Activated CD4-positive, alpha-beta T cell treated with anti-CD3 and anti-CD28 coated beads, Interleukin-2, amount 50 U/mL, for 48 hours (primary cell): ENCODE results near the gene CRKL.

Source experiments
- DNase-seq, 2 experiments: peaks; one replicate each; pipeline ENCODE4 v3.0.0-alpha.2; 2020

The CRKL gene

DNA sequence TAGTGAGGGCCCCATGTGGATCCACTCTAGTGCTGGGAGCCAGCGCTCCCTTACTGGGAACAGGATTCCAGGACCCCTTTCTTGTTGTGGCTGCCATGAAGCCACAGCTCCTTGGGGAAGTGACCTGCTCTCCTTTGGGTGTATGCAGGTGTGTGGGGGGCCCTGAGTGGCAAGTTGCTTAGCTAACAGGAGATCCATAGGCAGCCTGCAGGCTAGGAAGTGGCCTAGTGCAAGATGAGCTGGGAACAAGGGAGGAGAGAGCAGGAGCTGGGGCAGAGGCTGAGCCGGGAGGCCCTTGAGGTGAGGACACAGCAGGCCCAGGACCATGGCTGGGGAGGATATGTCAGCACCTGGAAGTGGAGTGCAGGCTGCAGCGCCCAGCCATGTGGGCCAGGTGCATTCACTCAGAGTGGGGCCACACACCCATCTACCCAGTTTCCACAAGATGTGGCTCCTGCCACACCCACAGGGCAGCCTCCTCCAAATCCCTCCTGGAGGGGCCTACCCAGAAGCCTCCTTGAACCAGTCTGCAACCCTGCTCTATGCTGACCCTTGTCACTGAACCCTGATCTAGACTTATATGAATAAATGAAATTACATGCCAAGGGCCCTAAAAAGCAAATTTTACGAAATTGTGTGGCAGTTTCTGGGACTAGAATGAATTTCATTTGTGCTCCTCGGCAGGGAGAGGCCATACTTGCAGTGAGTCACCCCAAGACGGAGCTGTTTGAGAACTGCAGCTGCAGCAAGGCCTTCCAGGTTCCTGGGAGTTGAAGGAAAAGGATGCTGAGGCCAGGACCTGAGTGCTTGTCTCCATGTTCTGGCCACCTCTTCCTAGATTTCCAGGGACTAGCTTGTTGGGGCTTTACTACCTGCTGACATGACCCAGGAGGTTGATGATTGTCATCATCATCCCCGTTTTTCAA, 81.5 kb downstream of the CRKL start:
- no peak for DNase-seq

DNA sequence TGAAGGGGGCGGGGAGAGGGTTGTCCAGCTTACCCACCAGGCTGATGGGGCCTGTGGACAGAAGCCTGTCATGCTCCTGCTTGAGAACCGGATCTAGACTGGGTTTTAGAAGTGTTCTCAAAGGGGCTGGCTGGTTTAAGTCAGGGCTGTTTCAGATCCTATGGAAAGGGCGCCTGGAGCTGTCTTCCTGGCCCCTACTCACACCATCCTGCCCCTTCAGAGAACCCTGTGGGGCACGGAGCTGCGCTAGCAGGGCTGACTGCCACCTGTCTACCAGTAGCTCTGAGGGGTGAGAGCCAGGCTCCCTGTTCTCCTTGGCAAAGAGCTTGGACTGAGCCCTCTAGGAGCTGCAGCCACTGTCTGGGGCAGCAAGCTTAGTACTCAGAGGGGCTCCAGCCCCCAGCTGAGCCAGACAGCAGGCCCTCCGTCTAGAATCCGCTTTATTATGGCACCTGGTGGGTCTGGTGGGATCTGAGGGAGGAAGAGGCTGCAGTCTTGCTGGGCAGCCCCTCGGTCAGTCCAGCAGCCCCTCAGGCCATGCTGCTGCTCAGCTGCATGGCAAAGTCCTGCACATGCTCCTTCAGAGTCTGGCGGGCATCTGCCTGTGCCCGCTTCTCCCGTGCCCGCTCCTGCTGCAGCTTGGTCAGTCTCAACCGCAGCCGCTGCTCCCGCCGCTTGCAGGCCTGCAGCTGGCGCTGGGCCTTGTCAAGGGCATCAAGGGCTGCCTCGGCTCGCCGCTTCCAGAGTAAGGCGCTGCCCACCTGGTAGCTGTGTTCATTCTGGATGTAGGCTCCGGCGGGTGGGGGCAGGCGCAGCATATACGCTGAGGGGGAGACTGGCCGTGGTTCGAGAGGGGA, 82.4 kb downstream of the CRKL start:
- DNase-seq: no peak

DNA sequence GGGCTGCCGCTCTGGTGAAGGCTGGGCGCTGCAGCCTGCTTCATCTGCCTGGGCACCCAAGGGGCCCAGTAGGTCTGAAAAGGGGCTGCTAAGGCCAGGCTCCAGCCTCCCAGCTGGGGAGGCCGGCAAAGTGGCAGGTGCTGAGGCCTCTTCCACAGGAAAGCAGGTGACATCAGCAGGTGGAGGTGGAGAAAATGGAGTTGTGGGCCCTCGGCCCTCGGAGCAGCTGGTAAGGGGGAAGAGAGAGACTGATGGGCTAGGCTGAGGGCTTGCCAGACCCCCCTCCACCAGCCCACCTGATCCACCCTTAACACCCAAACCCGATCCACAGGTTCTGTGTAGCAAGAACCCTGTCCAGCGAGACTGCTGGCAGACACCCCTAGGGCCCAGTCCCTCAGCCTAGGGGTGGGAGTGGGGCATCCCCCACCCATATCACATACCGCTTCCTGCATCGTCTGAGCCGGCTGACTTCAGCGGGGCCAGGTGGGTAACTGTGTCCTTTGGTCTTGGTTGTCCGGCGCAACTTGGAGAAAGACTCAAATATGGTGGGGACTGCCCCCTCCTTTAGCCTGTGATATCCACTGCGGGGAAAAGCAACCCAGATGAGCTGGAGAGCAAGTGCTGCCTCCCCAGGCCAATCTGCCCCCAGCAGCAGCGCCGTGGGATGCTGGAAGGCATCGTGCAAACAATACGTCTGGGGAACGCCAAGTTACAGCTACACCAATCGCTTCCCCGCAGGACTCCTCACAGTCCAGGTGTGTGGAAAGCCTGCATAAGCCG, 83.2 kb downstream of the CRKL start:
- peak in 1 of 2 experiments; percentile 26 for DNase-seq

DNA sequence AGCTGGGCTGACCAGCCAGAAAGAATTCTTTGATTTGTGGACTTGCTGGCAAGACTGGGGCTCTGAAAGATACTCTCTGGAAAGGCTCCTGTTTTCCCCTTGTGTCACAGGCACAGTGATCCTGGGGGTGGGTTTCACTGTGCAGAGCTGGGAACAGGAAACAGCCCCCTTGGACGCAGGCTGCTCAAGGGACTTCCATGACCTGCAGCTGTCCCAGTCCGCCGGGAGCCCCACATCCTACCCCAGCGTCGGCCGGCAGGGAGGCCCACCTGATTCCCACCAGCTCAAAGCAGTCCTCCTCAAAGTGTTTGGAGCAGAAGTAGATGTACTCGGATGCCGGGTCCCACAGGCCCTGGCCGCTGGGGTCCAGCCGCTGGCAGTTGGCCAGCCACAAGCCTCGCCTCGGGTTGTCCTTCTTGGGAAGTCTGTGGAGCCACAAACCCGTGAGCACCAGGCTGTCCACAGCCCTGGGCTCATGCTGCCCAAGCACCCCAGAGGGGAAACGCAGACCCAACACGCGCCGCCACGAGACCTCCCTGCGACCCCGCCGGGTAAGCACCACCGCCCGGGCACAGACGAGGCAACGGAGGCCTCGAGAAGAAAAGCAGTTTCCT, 83.9 kb downstream of the CRKL start:
- no peak for DNase-seq

DNA sequence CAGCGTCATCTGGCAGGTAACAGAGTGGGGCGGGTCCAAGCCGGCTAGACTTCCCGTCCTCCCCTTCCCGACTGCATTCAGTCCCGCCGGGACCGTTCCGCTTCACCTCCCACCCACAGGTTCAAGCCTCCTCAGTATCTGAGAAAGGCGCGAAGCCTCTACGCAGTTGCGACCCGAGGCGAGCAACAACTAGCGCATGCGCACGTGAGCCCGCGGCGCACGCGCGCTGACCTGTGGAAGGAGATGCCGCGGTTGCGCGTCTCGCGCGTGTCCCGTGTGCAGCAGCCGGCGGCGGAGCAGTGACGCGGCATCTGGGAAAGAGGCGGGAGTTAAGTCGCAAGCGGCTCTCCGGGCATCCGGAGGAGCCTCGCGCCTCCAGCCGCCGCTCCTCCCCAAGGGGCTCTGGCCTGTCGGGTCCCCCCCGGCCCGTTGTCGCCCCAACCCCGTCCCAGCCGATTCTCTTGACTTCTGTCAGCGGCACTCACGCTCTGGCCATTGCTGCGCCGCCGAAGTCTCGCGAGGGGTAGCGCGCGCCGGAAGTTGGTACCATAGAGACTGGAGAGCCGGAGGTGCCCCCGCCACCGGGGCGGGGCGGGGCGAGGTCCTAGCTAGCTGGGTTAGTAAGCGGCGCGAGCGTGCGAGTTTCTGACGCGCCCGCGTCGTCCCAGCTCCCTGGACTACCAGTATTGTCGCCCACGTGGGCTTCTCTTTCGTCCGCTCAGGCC, 84.6 kb downstream of the CRKL start, which contains the start of gene THAP7:
THAP7 (minus strand) TSS at position 518 of the 725 bp plus-strand sequence; CDS start at position 311, 207 bp downstream.
- peak; percentile 97 to 98 for DNase-seq
